K562 (cell line): ENCODE results near the gene PFDN2. TPM values are rescaled to one million over a fixed set of nuclear protein-coding genes. Genes with fewer than 3 reads are reported as not detected.

Source experiments
- BRD4 ChIP-seq: fragments of 200-600 bp; sonication (generic); IDR thresholded peaks from 2 replicates; pipeline ENCODE4 v1.6.1; 2017; ENCODE audit warnings: inconsistent platforms
- CHD2 ChIP-seq: IDR thresholded peaks from 2 replicates; pipeline ENCODE4 v1.6.1; 2011; ENCODE audit warnings: low read depth, low read length
- ELF2 ChIP-seq: fragments of 250-450 bp; sonication (Bioruptor Pico); IDR thresholded peaks from 2 replicates; pipeline ENCODE4 v1.5.0; 2021; ENCODE audit warnings: mild to moderate bottlenecking
- POLR2AphosphoS5 ChIP-seq: IDR thresholded peaks from 2 replicates; pipeline ENCODE4 v1.6.1; 2011; ENCODE audit warnings: mild to moderate bottlenecking, low read depth, low read length, moderate library complexity; ENCODE audit not compliant: control insufficient read depth, insufficient read depth
- ZSCAN29 ChIP-seq: fragments of 450-650 bp; IDR thresholded peaks from 2 replicates; pipeline ENCODE4 v1.6.1; 2017
- polyA plus RNA-seq, 8 experiments: library from polyadenylated mRNA; depleted of rRNA in 4 of 8; stranded (reverse) in 5 of 8; unstranded in 3 of 8; fragments of >200 nt; fragmentation: Nextera tagmentation in 2 of 8; fragmentation: Illumina TruSeq in 1 of 8; extraction: Ambion mirVana in 2 of 8; extraction: Trizol in 1 of 8; gene quantifications; 2 replicates each; pipeline versions ENCODE4 v1.2.1 to v1.2.3, GENCODE V29; 2011 to 2014; ENCODE audit warnings: inconsistent platforms in 1 of 8, missing spikeins in 1 of 8
- total RNA-seq, 7 experiments: library from RNA; depleted of rRNA in 6 of 7; stranded (reverse); fragments of >200 nt in 6 of 7; fragmentation: Illumina TruSeq in 2 of 7; extraction: Trizol in 2 of 7; gene quantifications; 2 replicates each; pipeline versions ENCODE4 v1.2.1 to v1.2.3, GENCODE V29; 2011 to 2021; ENCODE audit warnings: low replicate concordance in 1 of 7
- TF ChIP-seq, protein P1 (sequence below): fragments of 250-450 bp; sonication (Bioruptor Pico); IDR thresholded peaks from 2 replicates; pipeline ENCODE4 v1.8.0; 2022; ENCODE audit warnings: moderate library complexity, mild to moderate bottlenecking, inconsistent platforms
- TF ChIP-seq, protein P2 (sequence below): fragments of 200-400 bp; formaldehyde crosslinking; IDR thresholded peaks from 2 replicates; pipeline ENCODE4 v1.6.1; 2017; ENCODE audit warnings: mild to moderate bottlenecking, low read depth, low read length, moderate library complexity
- TF ChIP-seq, protein P3 (sequence below): sonication (generic); formaldehyde crosslinking; IDR thresholded peaks from 2 replicates; pipeline ENCODE4 v1.8.0; 2023; ENCODE audit warnings: missing genetic modification reagents, mild to moderate bottlenecking, borderline replicate concordance

Gene PFDN2
- total and polyA plus RNA-seq, 9 of the 15 experiments (the other 6 are each of a cell fraction or from before 2014, with no cell fraction given): 50.2 to 361 (median 144) TPM

DNA sequence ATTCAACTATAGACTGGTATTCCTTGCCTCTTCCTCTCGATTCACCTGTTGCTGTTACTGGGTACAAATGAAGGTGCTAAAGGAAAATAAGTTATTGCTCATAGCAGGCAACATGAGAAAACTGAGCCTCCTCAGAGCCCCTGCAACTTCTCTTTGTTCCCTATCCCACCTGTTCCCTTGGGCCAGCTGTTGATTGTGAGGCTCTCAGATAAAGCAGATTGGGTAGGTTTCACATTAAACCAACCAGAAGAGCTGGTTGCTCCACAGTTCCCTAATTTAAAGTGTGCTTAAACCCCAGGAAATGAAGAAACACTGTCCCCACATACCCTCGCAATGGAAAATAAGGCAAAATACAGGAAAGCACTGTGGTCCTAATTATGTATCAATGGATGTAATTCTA lies 9.8 kb upstream of the PFDN2 start (continued):
- no peak for TF ChIP-seq POLR2AphosphoS5
- TF ChIP-seq, protein P1, sequence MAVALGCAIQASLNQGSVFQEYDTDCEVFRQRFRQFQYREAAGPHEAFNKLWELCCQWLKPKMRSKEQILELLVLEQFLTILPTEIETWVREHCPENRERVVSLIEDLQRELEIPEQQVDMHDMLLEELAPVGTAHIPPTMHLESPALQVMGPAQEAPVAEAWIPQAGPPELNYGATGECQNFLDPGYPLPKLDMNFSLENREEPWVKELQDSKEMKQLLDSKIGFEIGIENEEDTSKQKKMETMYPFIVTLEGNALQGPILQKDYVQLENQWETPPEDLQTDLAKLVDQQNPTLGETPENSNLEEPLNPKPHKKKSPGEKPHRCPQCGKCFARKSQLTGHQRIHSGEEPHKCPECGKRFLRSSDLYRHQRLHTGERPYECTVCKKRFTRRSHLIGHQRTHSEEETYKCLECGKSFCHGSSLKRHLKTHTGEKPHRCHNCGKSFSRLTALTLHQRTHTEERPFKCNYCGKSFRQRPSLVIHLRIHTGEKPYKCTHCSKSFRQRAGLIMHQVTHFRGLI: no peak
- no peak for TF ChIP-seq ZSCAN29
- TF ChIP-seq ELF2 (CRISPR knock-in tag): no peak
- no peak for TF ChIP-seq BRD4
- TF ChIP-seq, protein P2, sequence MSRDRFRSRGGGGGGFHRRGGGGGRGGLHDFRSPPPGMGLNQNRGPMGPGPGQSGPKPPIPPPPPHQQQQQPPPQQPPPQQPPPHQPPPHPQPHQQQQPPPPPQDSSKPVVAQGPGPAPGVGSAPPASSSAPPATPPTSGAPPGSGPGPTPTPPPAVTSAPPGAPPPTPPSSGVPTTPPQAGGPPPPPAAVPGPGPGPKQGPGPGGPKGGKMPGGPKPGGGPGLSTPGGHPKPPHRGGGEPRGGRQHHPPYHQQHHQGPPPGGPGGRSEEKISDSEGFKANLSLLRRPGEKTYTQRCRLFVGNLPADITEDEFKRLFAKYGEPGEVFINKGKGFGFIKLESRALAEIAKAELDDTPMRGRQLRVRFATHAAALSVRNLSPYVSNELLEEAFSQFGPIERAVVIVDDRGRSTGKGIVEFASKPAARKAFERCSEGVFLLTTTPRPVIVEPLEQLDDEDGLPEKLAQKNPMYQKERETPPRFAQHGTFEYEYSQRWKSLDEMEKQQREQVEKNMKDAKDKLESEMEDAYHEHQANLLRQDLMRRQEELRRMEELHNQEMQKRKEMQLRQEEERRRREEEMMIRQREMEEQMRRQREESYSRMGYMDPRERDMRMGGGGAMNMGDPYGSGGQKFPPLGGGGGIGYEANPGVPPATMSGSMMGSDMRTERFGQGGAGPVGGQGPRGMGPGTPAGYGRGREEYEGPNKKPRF: no peak
- TF ChIP-seq CHD2: no peak
- TF ChIP-seq, protein P3, sequence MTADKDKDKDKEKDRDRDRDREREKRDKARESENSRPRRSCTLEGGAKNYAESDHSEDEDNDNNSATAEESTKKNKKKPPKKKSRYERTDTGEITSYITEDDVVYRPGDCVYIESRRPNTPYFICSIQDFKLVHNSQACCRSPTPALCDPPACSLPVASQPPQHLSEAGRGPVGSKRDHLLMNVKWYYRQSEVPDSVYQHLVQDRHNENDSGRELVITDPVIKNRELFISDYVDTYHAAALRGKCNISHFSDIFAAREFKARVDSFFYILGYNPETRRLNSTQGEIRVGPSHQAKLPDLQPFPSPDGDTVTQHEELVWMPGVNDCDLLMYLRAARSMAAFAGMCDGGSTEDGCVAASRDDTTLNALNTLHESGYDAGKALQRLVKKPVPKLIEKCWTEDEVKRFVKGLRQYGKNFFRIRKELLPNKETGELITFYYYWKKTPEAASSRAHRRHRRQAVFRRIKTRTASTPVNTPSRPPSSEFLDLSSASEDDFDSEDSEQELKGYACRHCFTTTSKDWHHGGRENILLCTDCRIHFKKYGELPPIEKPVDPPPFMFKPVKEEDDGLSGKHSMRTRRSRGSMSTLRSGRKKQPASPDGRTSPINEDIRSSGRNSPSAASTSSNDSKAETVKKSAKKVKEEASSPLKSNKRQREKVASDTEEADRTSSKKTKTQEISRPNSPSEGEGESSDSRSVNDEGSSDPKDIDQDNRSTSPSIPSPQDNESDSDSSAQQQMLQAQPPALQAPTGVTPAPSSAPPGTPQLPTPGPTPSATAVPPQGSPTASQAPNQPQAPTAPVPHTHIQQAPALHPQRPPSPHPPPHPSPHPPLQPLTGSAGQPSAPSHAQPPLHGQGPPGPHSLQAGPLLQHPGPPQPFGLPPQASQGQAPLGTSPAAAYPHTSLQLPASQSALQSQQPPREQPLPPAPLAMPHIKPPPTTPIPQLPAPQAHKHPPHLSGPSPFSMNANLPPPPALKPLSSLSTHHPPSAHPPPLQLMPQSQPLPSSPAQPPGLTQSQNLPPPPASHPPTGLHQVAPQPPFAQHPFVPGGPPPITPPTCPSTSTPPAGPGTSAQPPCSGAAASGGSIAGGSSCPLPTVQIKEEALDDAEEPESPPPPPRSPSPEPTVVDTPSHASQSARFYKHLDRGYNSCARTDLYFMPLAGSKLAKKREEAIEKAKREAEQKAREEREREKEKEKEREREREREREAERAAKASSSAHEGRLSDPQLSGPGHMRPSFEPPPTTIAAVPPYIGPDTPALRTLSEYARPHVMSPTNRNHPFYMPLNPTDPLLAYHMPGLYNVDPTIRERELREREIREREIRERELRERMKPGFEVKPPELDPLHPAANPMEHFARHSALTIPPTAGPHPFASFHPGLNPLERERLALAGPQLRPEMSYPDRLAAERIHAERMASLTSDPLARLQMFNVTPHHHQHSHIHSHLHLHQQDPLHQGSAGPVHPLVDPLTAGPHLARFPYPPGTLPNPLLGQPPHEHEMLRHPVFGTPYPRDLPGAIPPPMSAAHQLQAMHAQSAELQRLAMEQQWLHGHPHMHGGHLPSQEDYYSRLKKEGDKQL (CRISPR knock-in tag): no peak
